Measurements from ENCODE around the gene KDSR.
A peak's percentile ranks its signal among the peaks of the same experiment; 100 is the strongest.
"Not testable (repeated sequence)": the region's sequence is repeated elsewhere in the genome, so short reads cannot be mapped to it uniquely, and the experiment has no call there.

Gene KDSR

GRCh38 chr18:63365876-63366212 is 1.2 kb downstream of the KDSR start:
- ATAC-seq, result no peak

DNA sequence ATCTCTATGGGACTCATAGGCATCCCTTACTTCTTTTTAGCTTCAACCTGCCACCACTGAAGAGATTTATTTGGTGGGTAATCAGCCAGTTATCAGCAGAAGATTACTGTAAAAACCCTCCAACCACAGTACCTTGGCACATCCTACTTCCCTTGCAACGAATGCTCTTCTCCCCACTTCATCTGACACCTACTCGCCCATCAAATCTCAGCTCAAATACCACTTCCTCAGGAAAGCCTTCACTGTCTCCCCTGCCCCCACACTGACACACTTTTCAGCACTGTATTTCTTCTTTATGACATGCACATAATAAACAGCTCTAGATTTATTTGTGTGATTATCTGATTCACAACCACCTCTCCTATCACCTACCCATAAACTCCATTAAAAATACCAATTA is 3.1 kb downstream of the KDSR start:
- ATAC-seq, result no peak

- not testable (repeated sequence) for ATAC-seq
Measured at GRCh38 chr18:63363420-63363819, 3.6 kb downstream of the KDSR start.

- ATAC-seq, result no peak
Measured at GRCh38 chr18:63356272-63356896, 10.6 kb downstream of the KDSR start.

DNA sequence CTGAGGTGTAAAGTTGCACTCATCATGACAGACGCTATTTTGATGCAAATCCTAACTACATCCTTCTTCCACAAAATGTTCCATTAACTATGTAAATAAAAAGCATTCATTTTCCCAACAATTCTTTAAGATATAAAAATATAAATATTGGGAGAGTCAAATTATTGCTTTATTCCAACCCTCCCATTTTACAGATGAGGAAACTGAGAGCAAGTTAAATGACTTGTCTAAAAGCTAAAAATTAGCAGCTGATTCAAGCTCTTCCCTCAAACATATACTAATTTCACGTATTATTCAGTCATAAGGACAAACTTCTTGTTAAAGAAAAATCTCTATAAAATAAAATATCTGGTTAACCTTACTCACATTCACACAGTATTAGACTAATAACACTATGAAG is 16.8 kb downstream of the KDSR start:
- no peak for ATAC-seq

DNA sequence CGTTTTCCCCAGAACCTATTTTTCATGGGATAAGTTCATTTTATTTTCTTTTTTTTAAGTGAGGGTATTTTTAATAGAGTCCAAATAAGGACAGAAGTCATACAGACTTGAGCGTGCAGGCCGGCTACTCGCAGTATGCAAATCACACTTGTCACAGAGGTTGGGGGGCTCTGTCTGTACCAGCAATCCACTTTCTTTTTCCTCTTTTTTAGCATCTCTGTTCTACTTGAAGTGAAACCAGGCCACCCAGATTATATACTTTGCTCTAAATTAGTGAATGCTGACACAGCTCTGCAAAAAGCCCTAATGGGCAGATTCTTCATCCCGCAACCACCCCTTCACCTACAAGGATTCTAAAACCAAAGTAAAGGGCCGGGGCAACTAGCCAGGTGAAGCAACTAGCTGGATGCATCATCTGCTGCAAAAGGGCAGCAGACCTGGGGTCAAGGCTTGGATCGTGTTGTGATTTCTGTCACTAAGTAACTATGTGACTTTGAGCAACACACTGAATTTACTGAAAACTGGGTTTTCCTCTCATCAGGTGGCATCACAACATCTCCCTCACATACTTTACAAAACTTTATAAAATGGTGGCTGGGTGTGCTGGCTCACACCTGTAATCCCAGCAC is 18.4 kb downstream of the KDSR start:
- no peak for ATAC-seq

DNA sequence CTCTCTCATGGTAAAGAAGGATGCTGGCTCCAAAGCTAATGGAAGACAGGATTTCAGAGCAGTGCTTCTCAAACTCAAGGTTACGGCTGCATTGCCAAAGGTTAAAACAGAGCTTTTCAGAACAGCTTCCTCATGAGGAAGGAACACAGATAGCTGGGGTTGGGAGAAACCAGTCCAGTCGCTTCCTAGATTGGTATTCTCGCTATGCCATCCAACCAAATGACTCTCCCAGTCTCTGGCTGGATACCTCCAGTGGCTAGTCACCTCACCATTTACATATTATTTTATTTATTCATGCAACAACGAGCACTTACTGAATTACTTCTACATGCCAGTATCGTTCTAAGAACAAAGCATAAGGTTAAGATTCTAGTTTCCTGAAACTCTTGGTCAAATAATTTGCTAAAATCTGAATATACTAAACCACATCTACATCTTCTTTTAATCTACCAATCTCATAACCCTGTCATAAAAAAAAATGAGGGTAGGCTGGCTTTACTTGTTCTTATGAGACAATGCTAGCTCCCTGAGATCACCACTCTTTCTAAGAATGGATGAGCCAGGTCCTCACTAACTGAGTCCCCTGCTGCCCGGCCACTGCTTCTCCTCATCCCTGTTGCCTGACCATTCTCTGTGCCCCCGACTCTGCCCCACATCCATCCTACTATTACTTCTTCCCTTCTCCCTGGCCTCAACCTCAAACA is 20.4 kb downstream of the KDSR start:
- ATAC-seq, result no peak

DNA sequence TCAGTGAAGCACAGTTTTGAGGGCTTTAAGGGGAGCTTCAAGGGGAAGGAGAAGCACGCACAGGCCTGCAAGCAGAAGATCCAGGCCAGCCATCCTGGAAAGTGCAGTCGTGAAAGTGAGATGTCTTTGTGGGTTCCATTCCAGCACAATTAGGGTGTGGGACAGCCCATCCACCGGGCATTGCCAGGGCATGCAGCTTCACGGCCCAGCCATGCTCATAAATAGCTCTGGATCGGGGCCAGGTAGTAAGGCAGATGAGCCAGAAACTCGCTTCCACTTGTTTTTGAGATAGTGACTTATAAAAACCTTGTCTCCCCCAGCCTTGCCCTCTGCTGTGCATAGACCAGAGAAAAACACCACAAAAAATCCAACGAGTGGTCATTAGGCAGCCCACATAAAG is 21.0 kb downstream of the KDSR start:
- no peak for ATAC-seq

- no peak for ATAC-seq
Measured at GRCh38 chr18:63344918-63345317, 22.1 kb downstream of the KDSR start.

DNA sequence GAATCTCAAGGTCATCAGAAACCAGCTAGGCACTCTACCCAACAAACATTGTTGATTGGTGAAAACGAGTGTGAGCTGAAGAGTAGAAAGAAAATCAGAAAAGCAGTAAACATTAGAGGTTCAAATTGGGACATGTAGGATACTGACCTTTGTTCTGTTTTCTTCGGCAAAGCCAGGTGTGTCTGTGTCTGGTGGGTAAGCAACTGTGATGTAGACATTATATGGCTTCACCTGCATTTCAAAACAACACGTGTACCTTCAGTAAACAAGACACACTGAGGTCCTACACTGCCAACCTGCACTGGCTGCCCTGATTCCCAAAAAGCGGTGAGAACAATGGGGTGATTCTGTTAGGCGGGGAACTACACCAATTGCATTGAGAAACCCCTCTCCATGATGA is 22.7 kb downstream of the KDSR start:
- no peak for ATAC-seq

DNA sequence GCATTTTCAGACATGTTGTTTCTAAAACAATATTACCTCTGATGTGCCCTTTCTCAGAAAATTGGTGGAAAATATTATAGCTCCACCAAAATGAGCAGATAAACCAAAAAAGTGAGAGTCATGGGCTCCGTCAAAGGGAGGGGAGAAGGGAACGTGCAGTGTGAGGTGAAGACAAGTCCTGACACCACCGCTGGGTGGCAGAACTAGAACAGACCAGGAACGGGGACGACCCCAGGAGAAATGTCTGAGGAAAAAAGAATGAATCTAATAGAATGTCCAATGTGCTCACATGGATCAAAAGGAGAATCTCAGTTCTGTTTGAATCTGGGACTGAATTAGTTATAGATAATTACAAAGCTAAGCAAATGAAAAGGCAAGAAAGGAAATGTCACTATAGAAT is 24.8 kb downstream of the KDSR start:
- no peak for ATAC-seq

- ATAC-seq, result peak; percentile 32 to 48
Measured at GRCh38 chr18:63339920-63340484, 27.0 kb downstream of the KDSR start.

GRCh38 chr18:63336366-63337099 is 30.5 kb downstream of the KDSR start:
- peak; percentile 67 to 69 for ATAC-seq

GRCh38 chr18:63331105-63331504 is 35.9 kb downstream of the KDSR start:
- ATAC-seq, result no peak

GRCh38 chr18:63329431-63330145 is 37.4 kb downstream of the KDSR start:
- no peak for ATAC-seq

DNA sequence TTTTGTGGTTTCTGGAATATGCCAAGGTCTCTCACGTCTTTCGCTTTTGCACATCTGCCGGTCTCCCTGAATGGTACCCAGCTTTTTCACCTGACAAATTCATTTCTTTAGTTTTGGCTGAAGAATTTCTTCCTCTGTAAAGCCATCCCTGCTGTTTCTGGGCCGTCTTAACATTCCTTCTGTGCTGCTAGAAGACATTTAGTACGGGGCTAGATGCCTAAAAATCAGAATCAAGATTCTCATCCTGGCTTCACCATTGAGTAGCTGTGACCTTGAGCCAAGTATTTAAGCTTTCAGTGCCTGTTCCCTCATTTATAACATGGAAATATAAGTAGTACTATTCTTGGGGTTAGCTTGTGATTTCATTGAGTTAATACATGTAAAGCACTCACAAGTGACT is 41.0 kb downstream of the KDSR start:
- ATAC-seq, result no peak

DNA sequence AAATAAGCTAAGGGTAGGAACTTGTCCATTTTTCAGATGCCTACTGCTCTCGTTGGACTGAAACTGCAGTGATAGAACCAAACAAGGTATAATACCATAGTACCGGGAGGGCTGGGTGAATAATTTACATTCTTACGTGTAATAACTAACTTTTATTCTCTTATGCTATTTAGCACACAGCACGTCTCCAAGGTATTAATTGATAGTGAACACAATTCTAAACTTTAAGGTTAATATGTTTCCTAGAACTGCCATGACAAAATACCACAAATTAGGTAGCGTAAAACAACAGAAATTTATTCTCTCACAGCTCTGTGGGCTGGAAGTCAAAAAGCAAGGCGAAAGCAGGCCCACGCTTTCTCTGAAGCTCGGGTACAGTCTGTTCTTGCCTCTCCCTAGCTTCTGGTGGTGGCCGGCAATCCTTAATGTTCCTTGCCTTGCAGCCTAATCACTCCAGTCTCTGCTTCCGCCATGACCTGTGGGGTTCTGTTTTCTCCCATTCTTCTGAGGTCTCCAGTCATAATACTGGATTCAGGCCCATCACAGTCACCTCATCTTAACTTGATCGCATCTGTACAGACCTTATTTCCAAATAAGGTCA is 41.8 kb downstream of the KDSR start:
- ATAC-seq, result no peak

- ATAC-seq, result no peak
Measured at GRCh38 chr18:63322908-63323634, 43.9 kb downstream of the KDSR start.

GRCh38 chr18:63322206-63322605 is 44.8 kb downstream of the KDSR start:
- no peak for ATAC-seq

DNA sequence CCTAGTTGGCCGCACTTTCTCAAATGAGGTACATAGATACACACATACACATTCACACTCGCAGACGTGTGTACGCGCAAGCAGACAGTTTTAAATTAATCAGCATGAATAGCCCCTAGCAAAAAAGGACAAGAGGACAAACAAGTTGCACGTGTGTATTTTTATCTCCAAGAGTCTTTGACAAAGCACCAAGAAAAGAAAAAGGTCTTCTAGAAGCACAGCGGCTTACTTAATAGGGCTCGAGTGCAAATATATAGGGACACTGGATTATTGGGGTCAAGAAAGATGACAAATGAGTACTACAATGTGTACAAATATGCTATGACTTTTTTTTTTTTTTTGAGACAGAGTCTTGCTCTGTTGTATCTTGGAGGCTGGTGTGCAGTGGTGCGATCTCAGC is 45.7 kb downstream of the KDSR start:
- ATAC-seq, result no peak

GRCh38 chr18:63320975-63321265 is 46.1 kb downstream of the KDSR start:
- ATAC-seq, result no peak

All from activated CD4-positive, CD25-positive, alpha-beta regulatory T cell treated with anti-CD3 and anti-CD28 coated beads, Interleukin-2, amount 50 U/mL, for 24 hours (primary cell).